CMK (cell line): ENCODE measurements around the gene CDC16.
"Not testable (repeated sequence)": the region's sequence is repeated elsewhere in the genome, so short reads cannot be mapped to it uniquely, and the experiment has no call there.

Experiments
- DNase-seq: peaks from one replicate; pipeline ENCODE4 v3.0.0-alpha.2; 2010; ENCODE audit warnings: low read depth

CDC16 gene

DNA sequence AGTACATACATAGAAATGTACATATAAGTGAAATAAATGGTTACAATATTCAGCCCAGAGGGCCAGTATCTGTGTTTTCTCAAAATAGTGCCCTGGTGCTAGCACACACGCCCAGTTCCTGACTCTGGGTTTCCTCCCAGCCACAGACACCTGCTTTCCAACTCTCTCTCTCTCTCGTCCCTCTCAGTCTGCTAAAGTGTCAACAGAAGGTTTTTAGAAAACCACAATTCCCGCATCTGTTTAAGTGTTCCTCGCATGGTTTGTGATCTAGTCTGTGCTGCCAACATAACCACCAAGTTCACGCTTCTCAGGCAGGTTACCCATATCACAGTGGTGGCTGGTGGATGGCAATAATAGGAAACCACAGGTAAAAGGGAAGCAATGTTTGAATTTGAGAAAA, 28.9 kb downstream of the CDC16 start:
- no peak for DNase-seq

- not testable (repeated sequence) for DNase-seq
These were observed 29.6 kb downstream of the CDC16 start for GRCh38 chr13:114264313-114264712.

DNA sequence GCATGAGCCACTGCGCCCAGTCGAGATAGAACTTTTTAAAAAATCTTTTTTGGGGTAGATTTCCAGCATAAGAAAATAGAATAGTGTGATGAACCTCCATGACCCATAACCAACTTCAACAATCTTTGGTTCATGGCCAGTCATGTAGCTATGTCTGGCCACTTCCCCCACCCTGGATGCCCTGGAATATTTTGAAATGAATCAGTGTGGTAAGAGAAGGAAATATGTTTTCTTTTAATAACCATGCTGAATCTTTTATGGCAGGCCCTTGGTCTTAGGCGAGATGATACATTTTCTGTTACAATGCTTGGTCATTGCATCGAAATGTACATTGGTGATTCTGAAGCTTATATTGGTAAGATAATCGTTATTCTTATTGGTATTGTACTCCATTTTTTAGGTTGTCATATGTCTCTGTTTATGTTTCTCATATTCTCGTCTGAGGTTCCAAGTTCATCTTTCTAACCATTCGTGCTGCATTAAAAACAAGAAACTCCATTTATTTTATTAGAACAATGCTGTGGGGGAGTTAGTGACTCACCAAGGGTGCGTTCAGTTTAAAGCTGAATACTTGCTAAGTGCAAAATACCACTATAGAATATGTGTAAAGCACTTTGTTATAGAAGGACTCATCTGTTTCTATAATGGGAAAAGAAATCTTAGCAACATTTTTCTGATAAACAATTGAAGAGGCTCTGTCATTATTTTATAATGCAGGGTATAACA, 30.4 kb downstream of the CDC16 start:
- DNase-seq, result no peak

GRCh38 chr13:114266241-114266640, 31.5 kb downstream of the CDC16 start:
- no peak for DNase-seq

DNA sequence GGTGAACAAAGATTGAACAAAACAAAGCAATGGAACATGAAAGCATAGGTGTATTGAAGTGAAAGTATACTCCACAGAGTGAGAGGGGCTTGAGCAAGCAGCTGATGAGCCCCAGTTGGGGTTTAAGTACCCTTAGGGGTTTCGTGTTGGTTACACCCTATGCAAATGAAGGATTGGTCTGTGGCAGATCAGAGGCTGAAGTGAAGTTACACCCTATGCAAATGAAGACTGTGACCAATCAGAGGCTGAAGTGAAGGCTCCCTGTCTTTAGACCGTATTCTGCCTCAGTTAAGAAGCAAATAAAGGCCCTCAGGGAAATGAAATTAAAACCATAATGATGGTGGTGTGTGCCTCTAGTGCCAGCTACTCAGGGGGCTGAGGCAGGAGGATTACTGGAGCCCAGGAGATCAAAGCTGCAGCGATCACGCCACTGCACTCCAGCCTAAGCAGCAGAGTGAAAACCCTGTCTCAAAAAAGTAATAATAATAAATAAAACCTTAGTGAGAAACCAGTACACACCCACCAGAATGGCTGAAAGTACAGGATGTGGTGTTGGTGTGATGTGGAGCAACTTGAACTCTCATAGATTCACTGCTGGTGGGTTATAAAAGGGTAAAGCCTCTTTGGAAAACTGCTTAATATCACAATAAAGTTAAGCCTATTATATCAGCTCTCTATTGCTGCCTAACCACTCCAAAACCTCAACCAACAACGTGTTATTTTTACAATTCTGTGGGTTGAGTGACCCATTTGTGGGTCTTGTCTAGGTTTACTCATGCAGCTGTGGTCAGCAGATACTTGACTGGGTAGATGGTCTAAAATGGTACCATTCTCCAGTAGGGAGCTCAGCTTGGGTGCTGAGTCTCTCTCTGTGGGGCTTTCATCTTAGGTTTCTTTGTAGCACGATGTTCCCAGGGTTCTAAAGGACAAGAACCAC, 33.9 kb downstream of the CDC16 start:
- DNase-seq, result no peak

DNA sequence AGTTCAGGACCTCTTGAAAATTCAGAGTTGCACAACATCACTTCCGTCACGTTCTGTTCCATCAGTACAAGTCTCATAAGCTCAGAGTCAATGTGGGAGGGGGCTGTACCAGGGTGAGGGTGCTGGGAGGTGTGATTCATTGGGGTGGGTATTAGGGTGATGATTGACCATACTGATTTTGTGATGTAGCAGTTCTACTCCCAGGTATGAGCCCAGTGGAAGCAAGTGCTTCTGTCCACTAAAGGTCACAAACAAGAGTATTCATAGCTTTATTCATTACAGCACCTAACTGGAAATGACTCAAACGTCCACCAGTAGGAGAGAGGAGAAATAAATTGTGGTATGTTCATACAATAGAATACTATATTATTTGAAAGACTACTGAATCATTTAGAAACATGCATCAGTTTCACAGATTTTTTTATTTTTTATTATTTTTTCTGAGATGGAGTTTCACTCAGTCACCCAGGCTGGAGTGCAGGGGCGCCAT, 34.6 kb downstream of the CDC16 start:
- DNase-seq, result no peak

- DNase-seq, result no peak
These were observed 38.3 kb downstream of the CDC16 start for GRCh38 chr13:114272977-114273376.

GRCh38 chr13:114275304-114275703, 40.6 kb downstream of the CDC16 start:
- no peak for DNase-seq

GRCh38 chr13:114279146-114279545, 44.4 kb downstream of the CDC16 start:
- DNase-seq, result no peak

GRCh38 chr13:114279758-114280355, 45.2 kb downstream of the CDC16 start:
- DNase-seq, result no peak

GRCh38 chr13:114281351-114282040, 46.8 kb downstream of the CDC16 start, which contains the start of gene UPF3A:
TSS of gene UPF3A (plus strand) at chr13:114281601. CDS start at chr13:114281640, 39 bp downstream.
- DNase-seq, result peak; percentile 77

DNA sequence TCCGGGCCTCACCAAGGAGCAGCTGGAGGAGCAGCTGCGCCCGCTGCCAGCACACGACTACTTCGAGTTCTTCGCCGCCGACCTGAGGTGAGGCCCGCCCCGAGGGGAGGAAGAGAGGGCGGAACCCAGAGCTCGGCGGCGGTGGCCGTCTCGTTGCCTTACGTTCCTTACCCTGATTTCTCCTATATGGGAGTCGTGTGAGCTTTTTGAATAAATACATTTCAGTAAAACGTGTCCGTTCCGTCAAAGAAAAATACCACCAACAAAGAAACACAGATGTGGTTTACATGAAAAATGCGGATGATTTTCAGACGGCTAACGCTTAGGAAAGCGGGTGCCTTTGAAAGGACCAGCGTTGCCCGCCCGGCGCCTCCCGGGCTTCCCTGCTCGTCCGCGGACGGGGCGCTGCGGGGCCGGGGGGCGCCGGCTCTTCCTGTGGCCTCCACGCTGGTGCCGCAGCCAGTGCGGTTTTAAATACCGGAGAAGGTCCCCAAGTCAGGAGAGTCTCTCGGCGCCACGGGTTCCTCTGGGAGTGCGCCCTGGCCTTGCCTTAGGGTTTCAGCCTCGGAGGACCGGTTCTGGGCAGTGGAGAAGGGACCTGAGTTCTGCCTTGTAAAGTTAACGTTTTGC, 47.5 kb downstream of the CDC16 start:
- peak; percentile 20 for DNase-seq

- no peak for DNase-seq
These were observed 48.9 kb downstream of the CDC16 start for GRCh38 chr13:114283576-114283975.

DNA sequence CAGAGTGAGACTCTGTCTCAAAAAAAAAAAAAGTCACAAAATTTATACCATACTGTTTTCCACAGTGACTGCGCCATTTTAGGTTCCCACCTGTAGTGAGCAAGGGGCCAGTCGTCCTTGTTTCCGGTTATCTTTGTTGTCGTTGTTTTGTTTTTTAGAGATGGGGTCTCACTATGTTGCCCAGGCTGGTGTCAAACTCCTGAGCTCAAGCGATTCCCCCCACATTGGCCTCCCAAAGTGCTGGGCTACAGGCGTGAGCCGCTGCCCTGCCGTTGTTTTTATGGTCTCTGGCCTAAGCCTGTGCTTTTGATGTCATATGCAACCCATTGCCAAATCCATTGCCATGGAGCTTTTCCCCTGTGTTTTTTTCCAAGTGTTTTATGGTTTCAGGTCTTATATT, 50.0 kb downstream of the CDC16 start:
- no peak for DNase-seq

DNA sequence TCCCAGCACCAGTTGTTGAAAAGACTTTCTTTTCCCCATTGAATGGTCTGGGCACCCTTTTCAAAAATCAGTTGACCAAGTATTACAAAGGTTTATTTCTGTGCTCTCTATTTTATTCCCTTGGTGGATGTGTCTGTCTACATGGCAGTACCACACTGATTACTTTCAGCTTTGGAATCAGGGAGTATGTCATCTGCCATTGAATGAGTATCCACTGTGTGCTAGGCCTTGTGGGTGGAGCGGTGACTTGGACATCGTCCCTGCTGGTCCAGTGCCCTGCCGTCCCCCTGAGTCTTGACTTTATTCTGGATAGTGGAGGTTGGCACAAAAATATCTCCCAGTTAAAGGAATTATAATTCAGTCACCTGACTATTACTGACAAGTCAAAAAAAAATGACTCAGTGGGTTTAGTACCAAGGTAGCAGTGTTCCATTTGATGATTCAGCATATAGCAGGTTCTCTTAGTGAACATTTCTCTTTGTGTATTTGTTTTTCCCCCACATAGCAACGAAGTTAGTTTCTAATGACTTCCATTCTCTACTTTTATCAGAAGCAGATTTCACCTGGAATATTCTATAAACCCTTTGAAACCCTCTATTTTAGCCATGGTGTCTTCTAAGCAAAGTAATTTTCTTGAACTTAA, 50.6 kb downstream of the CDC16 start:
- no peak for DNase-seq

GRCh38 chr13:114286808-114287207, 52.1 kb downstream of the CDC16 start:
- no peak for DNase-seq

GRCh38 chr13:114288157-114288591, 53.5 kb downstream of the CDC16 start:
- DNase-seq, result no peak

GRCh38 chr13:114296448-114296847, 61.8 kb downstream of the CDC16 start:
- DNase-seq, result no peak

GRCh38 chr13:114296902-114297301, 62.2 kb downstream of the CDC16 start:
- no peak for DNase-seq

GRCh38 chr13:114298866-114299265, 64.2 kb downstream of the CDC16 start:
- no peak for DNase-seq
